ENCODE measurements around the gene ARID1B. TPM values are rescaled to one million over a fixed set of nuclear protein-coding genes. Genes with fewer than 3 reads are reported as not detected.

Gene ARID1B
- total RNA-seq, 1 experiment from 2014 or later, result 35.6 TPM

DNA sequence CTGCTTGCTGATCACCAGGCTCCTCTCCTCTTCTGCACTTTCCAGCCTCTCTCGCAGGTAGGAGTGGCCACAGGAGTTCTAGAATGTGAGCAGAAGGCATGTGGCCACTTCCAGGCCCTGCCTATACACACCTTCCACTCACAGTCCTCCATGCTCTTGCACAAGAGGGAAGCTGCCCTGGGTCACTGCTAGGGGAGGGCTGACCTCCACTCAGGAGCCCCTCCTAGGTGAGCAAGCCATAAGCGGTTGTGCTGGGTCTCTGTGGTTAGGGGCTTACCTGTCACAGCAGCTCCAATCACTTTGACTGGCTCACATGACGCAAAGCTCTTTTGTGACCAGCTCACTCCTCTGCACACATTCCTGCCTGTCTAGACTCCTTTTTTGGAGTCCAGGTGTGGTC, 477.9 kb downstream of the ARID1B start:
- TF ChIP-seq, protein P1, sequence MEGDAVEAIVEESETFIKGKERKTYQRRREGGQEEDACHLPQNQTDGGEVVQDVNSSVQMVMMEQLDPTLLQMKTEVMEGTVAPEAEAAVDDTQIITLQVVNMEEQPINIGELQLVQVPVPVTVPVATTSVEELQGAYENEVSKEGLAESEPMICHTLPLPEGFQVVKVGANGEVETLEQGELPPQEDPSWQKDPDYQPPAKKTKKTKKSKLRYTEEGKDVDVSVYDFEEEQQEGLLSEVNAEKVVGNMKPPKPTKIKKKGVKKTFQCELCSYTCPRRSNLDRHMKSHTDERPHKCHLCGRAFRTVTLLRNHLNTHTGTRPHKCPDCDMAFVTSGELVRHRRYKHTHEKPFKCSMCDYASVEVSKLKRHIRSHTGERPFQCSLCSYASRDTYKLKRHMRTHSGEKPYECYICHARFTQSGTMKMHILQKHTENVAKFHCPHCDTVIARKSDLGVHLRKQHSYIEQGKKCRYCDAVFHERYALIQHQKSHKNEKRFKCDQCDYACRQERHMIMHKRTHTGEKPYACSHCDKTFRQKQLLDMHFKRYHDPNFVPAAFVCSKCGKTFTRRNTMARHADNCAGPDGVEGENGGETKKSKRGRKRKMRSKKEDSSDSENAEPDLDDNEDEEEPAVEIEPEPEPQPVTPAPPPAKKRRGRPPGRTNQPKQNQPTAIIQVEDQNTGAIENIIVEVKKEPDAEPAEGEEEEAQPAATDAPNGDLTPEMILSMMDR (IDR thresholded peaks at IDR 0.05 in 2 of 3, conservative IDR thresholded peaks at IDR 0.05 in 1 of 3; ENCODE audit: borderline replicate concordance in 1 of 3, insufficient read depth in 1 of 3, low read depth in 2 of 3, low read length in 2 of 3), result no peak
- TF ChIP-seq CBX3 (IDR thresholded peaks at IDR 0.05; ENCODE audit: low read depth) (no peak), SP1 (IDR thresholded peaks at IDR 0.05; ENCODE audit: low read depth) (no peak), CEBPB (IDR thresholded peaks at IDR 0.05; ENCODE audit: low read depth) (no peak), TCF7L2 (IDR thresholded peaks at IDR 0.05; ENCODE audit: borderline replicate concordance, extremely low read depth, insufficient read depth, insufficient read length) (no peak), POLR2AphosphoS5 (IDR thresholded peaks at IDR 0.05; ENCODE audit: low read depth, low read length) (no peak), EGR1 (IDR thresholded peaks at IDR 0.05; ENCODE audit: low read depth) (no peak), YY1 (IDR thresholded peaks at IDR 0.05; ENCODE audit: extremely low read depth, insufficient replicate concordance, low read depth, low read length) (no peak), ELF1 (IDR thresholded peaks at IDR 0.05; ENCODE audit: borderline replicate concordance, low read depth) (no peak), JUND (IDR thresholded peaks at IDR 0.05) (no peak), POLR2A (IDR thresholded peaks at IDR 0.05; ENCODE audit: borderline replicate concordance, extremely low read depth, insufficient read depth, insufficient read length) (no peak), EZH2 (IDR thresholded peaks at IDR 0.05) (no peak), SIN3A (IDR thresholded peaks at IDR 0.05; ENCODE audit: low read depth) (no peak), EZH2phosphoT487 (IDR thresholded peaks at IDR 0.05; ENCODE audit: borderline replicate concordance) (no peak)
- TF ChIP-seq, protein P2, sequence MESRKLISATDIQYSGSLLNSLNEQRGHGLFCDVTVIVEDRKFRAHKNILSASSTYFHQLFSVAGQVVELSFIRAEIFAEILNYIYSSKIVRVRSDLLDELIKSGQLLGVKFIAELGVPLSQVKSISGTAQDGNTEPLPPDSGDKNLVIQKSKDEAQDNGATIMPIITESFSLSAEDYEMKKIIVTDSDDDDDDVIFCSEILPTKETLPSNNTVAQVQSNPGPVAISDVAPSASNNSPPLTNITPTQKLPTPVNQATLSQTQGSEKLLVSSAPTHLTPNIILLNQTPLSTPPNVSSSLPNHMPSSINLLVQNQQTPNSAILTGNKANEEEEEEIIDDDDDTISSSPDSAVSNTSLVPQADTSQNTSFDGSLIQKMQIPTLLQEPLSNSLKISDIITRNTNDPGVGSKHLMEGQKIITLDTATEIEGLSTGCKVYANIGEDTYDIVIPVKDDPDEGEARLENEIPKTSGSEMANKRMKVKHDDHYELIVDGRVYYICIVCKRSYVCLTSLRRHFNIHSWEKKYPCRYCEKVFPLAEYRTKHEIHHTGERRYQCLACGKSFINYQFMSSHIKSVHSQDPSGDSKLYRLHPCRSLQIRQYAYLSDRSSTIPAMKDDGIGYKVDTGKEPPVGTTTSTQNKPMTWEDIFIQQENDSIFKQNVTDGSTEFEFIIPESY (IDR thresholded peaks at IDR 0.05; ENCODE audit: extremely low read depth, insufficient replicate concordance, low read length), result no peak
- TF ChIP-seq, protein P3, sequence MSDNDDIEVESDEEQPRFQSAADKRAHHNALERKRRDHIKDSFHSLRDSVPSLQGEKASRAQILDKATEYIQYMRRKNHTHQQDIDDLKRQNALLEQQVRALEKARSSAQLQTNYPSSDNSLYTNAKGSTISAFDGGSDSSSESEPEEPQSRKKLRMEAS (IDR thresholded peaks at IDR 0.05), result no peak
- TF ChIP-seq, protein P4, sequence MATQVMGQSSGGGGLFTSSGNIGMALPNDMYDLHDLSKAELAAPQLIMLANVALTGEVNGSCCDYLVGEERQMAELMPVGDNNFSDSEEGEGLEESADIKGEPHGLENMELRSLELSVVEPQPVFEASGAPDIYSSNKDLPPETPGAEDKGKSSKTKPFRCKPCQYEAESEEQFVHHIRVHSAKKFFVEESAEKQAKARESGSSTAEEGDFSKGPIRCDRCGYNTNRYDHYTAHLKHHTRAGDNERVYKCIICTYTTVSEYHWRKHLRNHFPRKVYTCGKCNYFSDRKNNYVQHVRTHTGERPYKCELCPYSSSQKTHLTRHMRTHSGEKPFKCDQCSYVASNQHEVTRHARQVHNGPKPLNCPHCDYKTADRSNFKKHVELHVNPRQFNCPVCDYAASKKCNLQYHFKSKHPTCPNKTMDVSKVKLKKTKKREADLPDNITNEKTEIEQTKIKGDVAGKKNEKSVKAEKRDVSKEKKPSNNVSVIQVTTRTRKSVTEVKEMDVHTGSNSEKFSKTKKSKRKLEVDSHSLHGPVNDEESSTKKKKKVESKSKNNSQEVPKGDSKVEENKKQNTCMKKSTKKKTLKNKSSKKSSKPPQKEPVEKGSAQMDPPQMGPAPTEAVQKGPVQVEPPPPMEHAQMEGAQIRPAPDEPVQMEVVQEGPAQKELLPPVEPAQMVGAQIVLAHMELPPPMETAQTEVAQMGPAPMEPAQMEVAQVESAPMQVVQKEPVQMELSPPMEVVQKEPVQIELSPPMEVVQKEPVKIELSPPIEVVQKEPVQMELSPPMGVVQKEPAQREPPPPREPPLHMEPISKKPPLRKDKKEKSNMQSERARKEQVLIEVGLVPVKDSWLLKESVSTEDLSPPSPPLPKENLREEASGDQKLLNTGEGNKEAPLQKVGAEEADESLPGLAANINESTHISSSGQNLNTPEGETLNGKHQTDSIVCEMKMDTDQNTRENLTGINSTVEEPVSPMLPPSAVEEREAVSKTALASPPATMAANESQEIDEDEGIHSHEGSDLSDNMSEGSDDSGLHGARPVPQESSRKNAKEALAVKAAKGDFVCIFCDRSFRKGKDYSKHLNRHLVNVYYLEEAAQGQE (IDR thresholded peaks at IDR 0.05; ENCODE audit: low read depth), result no peak
- no peaks in the 10 kb centered on the region for H4K20me1 ChIP-seq (ENCODE audit: insufficient read depth)
- peaks cover 24% of the 10 kb centered on the region; the same call in 1 of the 2 replicates for H3K27me3 ChIP-seq (ENCODE audit: insufficient read depth, low read length)
- no peaks in the 10 kb centered on the region for H3K79me2 ChIP-seq (ENCODE audit: insufficient read depth, low read length)
- no peaks in the 10 kb centered on the region for H3K9me2 ChIP-seq (ENCODE audit: insufficient read depth)
- no peaks in the 10 kb centered on the region for H3K36me3 ChIP-seq (ENCODE audit: control insufficient read depth in 1 of 2, insufficient read depth in 2 of 2, low read length in 2 of 2)
- no peak for DNase-seq (ENCODE audit: low read depth, low spot score)
- no peak overlapping the region for H3K4me2 ChIP-seq (ENCODE audit: low read length)
- no peak overlapping the region for H3K9ac ChIP-seq (ENCODE audit: low read length)
- CTCF ChIA-PET, result no interaction called here
- POLR2A ChIA-PET, result no interaction called here
- RAD21 ChIA-PET (ENCODE audit: low non-redundant PET in 1 of 2, low total read pairs in 2 of 2, uncharacterized antibody in 2 of 2, unreplicated experiment in 2 of 2), result no interaction called here
- H2AFZ ChIP-seq (ENCODE audit: low read depth, low read length, poor library complexity, severe bottlenecking), result no peak overlapping the region
- no peaks in the 10 kb centered on the region for H3K4me1 ChIP-seq (ENCODE audit: control insufficient read depth in 1 of 2, insufficient read depth in 2 of 2, low read length in 2 of 2)
- ATAC-seq, result no peak
- no peak overlapping the region for H3K27ac ChIP-seq (ENCODE audit: low read depth, low read length)
- intact Hi-C loops (cut with micrococcal nuclease), result no loop called here
- no peak overlapping the region for H3K4me3 ChIP-seq (replicated peaks in 1 of 2; ENCODE audit: low read depth in 1 of 2, low read length in 2 of 2)
- H3K9me3 ChIP-seq (ENCODE audit: control insufficient read depth in 1 of 2, insufficient read depth in 1 of 2, low read depth in 1 of 2, low read length in 2 of 2), result no peaks in the 10 kb centered on the region
- no TSS peak for BruUV-seq (replicated peaks)
